CD4-positive, alpha-beta T cell (primary cell): ENCODE measurements around the gene ATIC. TPM values are rescaled to one million over a fixed set of nuclear protein-coding genes. Genes with fewer than 3 reads are reported as not detected.

Experiments used
- ATAC-seq: fragments of 200-7000 bp; cut with Tn5 transposase; one replicate; pipeline ENCODE4 v1.10.0; 2022; ENCODE audit warnings: mild to moderate bottlenecking; ENCODE audit not compliant: poor library complexity
- CTCF ChIA-PET: fragments of 350-600 bp; sonication (Branson Sonifier 250); formaldehyde crosslinking; loops from one replicate; lab custom pipeline; 2021; ENCODE audit warnings: antibody characterized with exemption, inconsistent platforms; lab: Charles Lee
- POLR2A ChIA-PET: fragments of 350-600 bp; sonication (Branson Sonifier 250); formaldehyde crosslinking; loops from one replicate; lab custom pipeline; 2021; ENCODE audit warnings: antibody characterized with exemption, inconsistent platforms; lab: Charles Lee
- DNase-seq, 14 experiments: peaks; one replicate each; pipeline ENCODE4 v3.0.0-alpha.2; 2013 to 2020; ENCODE audit warnings: mixed read lengths in 2 of 14
- H3K27ac ChIP-seq, 2 donors: one replicate each; pipeline versions ENCODE4 v1.5.1 to v1.7.0; 2013; ENCODE audit warnings: low read length in 2 of 2, low read depth in 1 of 2, mild to moderate bottlenecking in 1 of 2
- H3K27me3 ChIP-seq, 2 experiments: 1 replicate in 1 of 2; 2 replicates in 1 of 2; pipeline versions ENCODE4 v1.6.1 to v1.7.0; 2013; ENCODE audit warnings: low read length in 2 of 2, control low read depth in 1 of 2, mild to moderate bottlenecking in 1 of 2, moderate library complexity in 1 of 2; ENCODE audit not compliant: insufficient read depth in 2 of 2, control insufficient read depth in 1 of 2
- H3K36me3 ChIP-seq: one replicate; pipeline ENCODE4 v1.6.1; 2013; ENCODE audit warnings: low read length, control low read depth; ENCODE audit not compliant: insufficient read depth
- H3K4me1 ChIP-seq: one replicate; pipeline ENCODE4 v1.6.1; 2013; ENCODE audit warnings: low read length, control low read depth; ENCODE audit not compliant: insufficient read depth
- H3K4me3 ChIP-seq: one replicate; pipeline ENCODE4 v1.5.1; 2013; ENCODE audit warnings: mild to moderate bottlenecking, low read length, moderate library complexity
- H3K9me3 ChIP-seq, 2 experiments: 1 replicate in 1 of 2; 2 replicates in 1 of 2; pipeline versions ENCODE4 v1.6.1 to v1.7.0; 2013; ENCODE audit warnings: low read length in 2 of 2, mild to moderate bottlenecking in 2 of 2, control low read depth in 1 of 2, moderate library complexity in 1 of 2; ENCODE audit not compliant: control insufficient read depth in 1 of 2, insufficient read depth in 1 of 2
- H3K27ac Mint-ChIP-seq: one replicate; pipeline ENCODE4 v1.8.0; 2020; ENCODE audit warnings: mixed read lengths
- H3K27me3 Mint-ChIP-seq: one replicate; pipeline ENCODE4 v1.8.0; 2021; ENCODE audit warnings: mixed read lengths
- H3K36me3 Mint-ChIP-seq: one replicate; pipeline ENCODE4 v1.8.0; 2021; ENCODE audit warnings: low read depth, mixed read lengths
- H3K4me1 Mint-ChIP-seq: one replicate; pipeline ENCODE4 v1.8.0; 2021; ENCODE audit warnings: low read depth, mixed read lengths
- H3K4me3 Mint-ChIP-seq: one replicate; pipeline ENCODE4 v1.8.0; 2020; ENCODE audit warnings: mild to moderate bottlenecking, mixed read lengths
- H3K9me3 Mint-ChIP-seq: one replicate; pipeline ENCODE4 v1.8.0; 2020; ENCODE audit warnings: mixed read lengths
- CTCF ChIP-seq: fragments of 200-600 bp; IDR thresholded peaks from one replicate; pipeline ENCODE4 v1.8.0; 2022; ENCODE audit warnings: antibody characterized with exemption, mild to moderate bottlenecking
- intact Hi-C, 2 experiments: fragments of 100-400 bp; cut with DNase I in 1 of 2; cut with micrococcal nuclease in 1 of 2; formaldehyde crosslinking; loops; one replicate each; pipeline versions ENCODE4 v1.15.1 to v1.9.0; 2023 to 2025; cut with DNase I, micrococcal nuclease
- total RNA-seq, 174 experiments: library from RNA in 2 of 174; stranded (reverse) in 2 of 174; gene quantifications; one replicate each; pipeline ENCODE4 v1.2.3 and lab custom pipeline; 2021 to 2026

Gene ATIC
- total RNA-seq, 2 experiments from 2014 or later = 40.5 to 43.3 TPM

- POLR2A ChIA-PET = no interaction called here
- DNase-seq = no peak
- Histone ChIP-seq H3K4me1 (no peaks in the 10 kb centered on the region), H3K27ac (no peak overlapping the region), H3K27me3 (no peaks in the 10 kb centered on the region), H3K36me3 (peaks cover 12% of the 10 kb centered on the region), H3K4me3 (no peak overlapping the region), H3K9me3 (no peaks in the 10 kb centered on the region)
- Mint-ChIP-seq H3K27me3 (no peaks in the 10 kb centered on the region), H3K4me1 (no peaks in the 10 kb centered on the region), H3K4me3 (no peak overlapping the region), H3K27ac (no peak overlapping the region), H3K36me3 (peaks cover 56% of the 10 kb centered on the region), H3K9me3 (no peaks in the 10 kb centered on the region)
- no peak for ATAC-seq
- CTCF ChIA-PET = no interaction called here
- intact Hi-C loops = no loop called here
- TF ChIP-seq CTCF = no peak
Measured at GRCh38 chr2:215354771-215355695, 43.2 kb downstream of the ATIC start.

- peaks cover 6% of the 10 kb centered on the region for H3K36me3 ChIP-seq
- no peaks in the 10 kb centered on the region for H3K9me3 ChIP-seq
- Mint-ChIP-seq H3K27me3 (no peaks in the 10 kb centered on the region), H3K27ac (no peak overlapping the region), H3K4me1 (no peaks in the 10 kb centered on the region), H3K4me3 (no peak overlapping the region), H3K9me3 (no peaks in the 10 kb centered on the region), H3K36me3 (peaks cover 48% of the 10 kb centered on the region)
- H3K4me3 ChIP-seq = no peak overlapping the region
- no peaks in the 10 kb centered on the region for H3K4me1 ChIP-seq
- ChIA-PET CTCF (no interaction called here), POLR2A (no interaction called here)
- intact Hi-C loops = no loop called here
- ATAC-seq (no peak), DNase-seq (no peak)
- H3K27me3 ChIP-seq = no peaks in the 10 kb centered on the region
- no peak overlapping the region for H3K27ac ChIP-seq
- TF ChIP-seq CTCF = no peak
Measured at GRCh38 chr2:215355801-215356200, 43.9 kb downstream of the ATIC start.

- H3K27ac ChIP-seq = no peak overlapping the region
- ATAC-seq (no peak), DNase-seq (no peak)
- no peak overlapping the region for H3K4me3 Mint-ChIP-seq
- H3K9me3 Mint-ChIP-seq = no peaks in the 10 kb centered on the region
- POLR2A ChIA-PET = no interaction called here
- H3K36me3 ChIP-seq = no peaks in the 10 kb centered on the region
- no peaks in the 10 kb centered on the region for H3K4me1 Mint-ChIP-seq
- H3K27me3 Mint-ChIP-seq = no peaks in the 10 kb centered on the region
- no peaks in the 10 kb centered on the region for H3K27me3 ChIP-seq
- H3K4me3 ChIP-seq = no peak overlapping the region
- no peaks in the 10 kb centered on the region for H3K9me3 ChIP-seq
- H3K36me3 Mint-ChIP-seq = peaks cover 43% of the 10 kb centered on the region
- CTCF ChIA-PET = no interaction called here
- no peak overlapping the region for H3K27ac Mint-ChIP-seq
- TF ChIP-seq CTCF = no peak
- intact Hi-C loops = no loop called here
- no peaks in the 10 kb centered on the region for H3K4me1 ChIP-seq
Measured at GRCh38 chr2:215356334-215356947, 44.6 kb downstream of the ATIC start.
